OCI-LY7 (cell line): Measurements from ENCODE around the gene IGFLR1. TPM values are rescaled to one million over a fixed set of nuclear protein-coding genes. Genes with fewer than 3 reads are reported as not detected.
A peak's percentile ranks its signal among the peaks of the same experiment; 100 is the strongest.

Experiments used
- BruUV-seq: library from RNA; stranded (reverse); fragments of 400-500 nt; replicated peaks from 2 replicates; lab custom pipeline; 2021; lab: Mats Ljungman, UMichigan
- CTCF ChIA-PET: fragments of 300-600 bp; sonication (Branson Sonifier 250); formaldehyde crosslinking; loops from one replicate; lab custom pipeline; 2022; ENCODE audit warnings: antibody characterized with exemption; ENCODE audit not compliant: unreplicated experiment; lab: Charles Lee
- POLR2A ChIA-PET: fragments of 300-600 bp; sonication (Branson Sonifier 250); formaldehyde crosslinking; loops from one replicate; lab custom pipeline; 2022; ENCODE audit warnings: antibody characterized with exemption; lab: Charles Lee
- DNase-seq: peaks from one replicate; pipeline ENCODE4 v3.0.0-alpha.2; 2015; ENCODE audit warnings: low spot score
- H2AFZ ChIP-seq: fragments of 200-600 bp; sonication (generic), shearing (Covaris generic); 2 replicates; pipeline ENCODE4 v1.6.1; 2014; ENCODE audit warnings: mild to moderate bottlenecking, antibody characterized with exemption, low read length, moderate library complexity
- H3K27ac ChIP-seq: fragments of 200-600 bp; sonication (generic); 2 replicates; pipeline ENCODE4 v1.5.1; 2014; ENCODE audit warnings: mixed run types, low read depth, mild to moderate bottlenecking, moderate library complexity, low read length, inconsistent platforms; ENCODE audit not compliant: poor library complexity, severe bottlenecking
- H3K36me3 ChIP-seq: fragments of 200-600 bp; sonication (generic); 2 replicates; pipeline ENCODE4 v1.6.1; 2014; ENCODE audit warnings: mild to moderate bottlenecking, antibody characterized with exemption, low read length, moderate library complexity, mixed read lengths; ENCODE audit not compliant: insufficient read depth
- H3K4me1 ChIP-seq: fragments of 200-600 bp; sonication (generic); 2 replicates; pipeline ENCODE4 v1.5.1; 2014; ENCODE audit warnings: mild to moderate bottlenecking, low read length; ENCODE audit not compliant: insufficient read depth, poor library complexity, severe bottlenecking
- H3K4me2 ChIP-seq: fragments of 200-600 bp; sonication (generic); 2 replicates; pipeline ENCODE4 v1.6.1; 2014; ENCODE audit warnings: mild to moderate bottlenecking, low read length
- H3K4me3 ChIP-seq: fragments of 200-600 bp; sonication (generic); 2 replicates; pipeline ENCODE4 v1.5.1; 2014; ENCODE audit warnings: mild to moderate bottlenecking, low read depth, low read length; ENCODE audit not compliant: poor library complexity, severe bottlenecking
- H3K79me2 ChIP-seq: fragments of 200-600 bp; sonication (generic); 2 replicates; pipeline ENCODE4 v1.6.1; 2016; ENCODE audit warnings: low read depth, mild to moderate bottlenecking, low read length, moderate library complexity, mixed read lengths; ENCODE audit not compliant: insufficient read depth
- H3K9me2 ChIP-seq: fragments of 200-600 bp; sonication (generic); 2 replicates; pipeline ENCODE4 v1.6.1; 2016; ENCODE audit warnings: mild to moderate bottlenecking, low read length, mixed read lengths; ENCODE audit not compliant: insufficient read depth
- H3K9me3 ChIP-seq: fragments of 200-600 bp; sonication (generic); 2 replicates; pipeline ENCODE4 v1.6.1; 2014; ENCODE audit warnings: mild to moderate bottlenecking, mixed run types, low read length, mixed read lengths
- H4K20me1 ChIP-seq: fragments of 200-600 bp; sonication (generic); 2 replicates; pipeline ENCODE4 v1.6.1; 2014; ENCODE audit warnings: mild to moderate bottlenecking, antibody characterized with exemption, low read length, moderate library complexity, mixed read lengths; ENCODE audit not compliant: insufficient read depth
- EZH2phosphoT487 ChIP-seq: fragments of 200-600 bp; sonication (generic); IDR thresholded peaks from 2 replicates; pipeline ENCODE4 v1.6.1; 2018; ENCODE audit warnings: low read depth, borderline replicate concordance, mild to moderate bottlenecking, mixed run types, antibody characterized with exemption, low read length, moderate library complexity, mixed read lengths
- intact Hi-C: fragments of 100-400 bp; cut with micrococcal nuclease; formaldehyde crosslinking; loops from one replicate; pipeline ENCODE4 v1.10.0; 2022; ENCODE audit not compliant: unreplicated experiment
- total RNA-seq, 2 experiments: library from RNA; depleted of rRNA in 1 of 2; stranded (reverse); fragments of >200 nt in 1 of 2; shearing (Covaris generic) in 1 of 2; gene quantifications; 2 replicates each; pipeline ENCODE4 v1.2.3, GENCODE V29; 2014 to 2022
- TF ChIP-seq, protein P1 (sequence below): fragments of 200-600 bp; sonication (generic); conservative IDR thresholded peaks from 2 replicates; pipeline ENCODE4 v1.5.1; 2014; ENCODE audit warnings: mild to moderate bottlenecking, antibody characterized with exemption, low read length, moderate library complexity, mixed read lengths

Gene IGFLR1
- total RNA-seq, 2 experiments from 2014 or later, result 8.5 to 18.3 TPM

DNA sequence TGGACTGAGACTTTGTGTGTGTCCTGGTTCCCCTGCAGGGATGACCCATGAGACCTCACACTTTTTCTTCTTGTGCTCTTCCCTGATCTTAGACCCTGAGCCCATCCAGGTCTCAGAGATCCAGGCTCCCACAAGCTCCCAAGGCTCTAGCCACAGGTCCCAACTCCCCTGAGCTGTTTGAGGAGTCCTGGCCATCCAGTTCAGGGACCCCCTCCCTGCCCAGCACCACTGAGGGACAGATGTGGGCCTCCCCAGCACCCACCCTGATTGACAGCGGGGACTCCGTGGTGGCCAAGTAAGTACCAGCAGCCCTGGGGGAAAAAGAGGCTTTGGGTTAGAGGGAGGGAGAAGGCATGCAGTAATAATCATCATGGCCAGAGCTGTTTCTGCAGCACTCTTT, 17.4 kb upstream of the IGFLR1 start:
- H2AFZ ChIP-seq, result no peak overlapping the region
- intact Hi-C loops, result loop anchor here (5.0 kb wide), 2 partner anchors 42 to 143 kb away; partner anchors contain the start of genes HCST, KMT2B and NFKBID
- DNase-seq, result no peak
- H3K27ac ChIP-seq, result no peak overlapping the region
- TF ChIP-seq EZH2phosphoT487, result no peak
- TF ChIP-seq, protein P1, sequence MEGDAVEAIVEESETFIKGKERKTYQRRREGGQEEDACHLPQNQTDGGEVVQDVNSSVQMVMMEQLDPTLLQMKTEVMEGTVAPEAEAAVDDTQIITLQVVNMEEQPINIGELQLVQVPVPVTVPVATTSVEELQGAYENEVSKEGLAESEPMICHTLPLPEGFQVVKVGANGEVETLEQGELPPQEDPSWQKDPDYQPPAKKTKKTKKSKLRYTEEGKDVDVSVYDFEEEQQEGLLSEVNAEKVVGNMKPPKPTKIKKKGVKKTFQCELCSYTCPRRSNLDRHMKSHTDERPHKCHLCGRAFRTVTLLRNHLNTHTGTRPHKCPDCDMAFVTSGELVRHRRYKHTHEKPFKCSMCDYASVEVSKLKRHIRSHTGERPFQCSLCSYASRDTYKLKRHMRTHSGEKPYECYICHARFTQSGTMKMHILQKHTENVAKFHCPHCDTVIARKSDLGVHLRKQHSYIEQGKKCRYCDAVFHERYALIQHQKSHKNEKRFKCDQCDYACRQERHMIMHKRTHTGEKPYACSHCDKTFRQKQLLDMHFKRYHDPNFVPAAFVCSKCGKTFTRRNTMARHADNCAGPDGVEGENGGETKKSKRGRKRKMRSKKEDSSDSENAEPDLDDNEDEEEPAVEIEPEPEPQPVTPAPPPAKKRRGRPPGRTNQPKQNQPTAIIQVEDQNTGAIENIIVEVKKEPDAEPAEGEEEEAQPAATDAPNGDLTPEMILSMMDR, result no peak
- H3K9me3 ChIP-seq, result 0 out of 2 replicates have a peak, but pooled peaks cover 8% of the 10 kb centered on the region
- BruUV-seq, result no TSS peak
- H3K79me2 ChIP-seq, result peaks cover 13% of the 10 kb centered on the region; the same call in 1 of the 2 replicates
- peak overlapping the region; percentile 73 for H3K4me2 ChIP-seq
- peaks cover 21% of the 10 kb centered on the region for H3K4me1 ChIP-seq
- ChIA-PET POLR2A (no interaction called here), CTCF (no interaction called here)
- peaks cover 38% of the 10 kb centered on the region for H3K36me3 ChIP-seq
- no peaks in the 10 kb centered on the region for H4K20me1 ChIP-seq
- no peaks in the 10 kb centered on the region for H3K9me2 ChIP-seq
- no peak overlapping the region for H3K4me3 ChIP-seq

DNA sequence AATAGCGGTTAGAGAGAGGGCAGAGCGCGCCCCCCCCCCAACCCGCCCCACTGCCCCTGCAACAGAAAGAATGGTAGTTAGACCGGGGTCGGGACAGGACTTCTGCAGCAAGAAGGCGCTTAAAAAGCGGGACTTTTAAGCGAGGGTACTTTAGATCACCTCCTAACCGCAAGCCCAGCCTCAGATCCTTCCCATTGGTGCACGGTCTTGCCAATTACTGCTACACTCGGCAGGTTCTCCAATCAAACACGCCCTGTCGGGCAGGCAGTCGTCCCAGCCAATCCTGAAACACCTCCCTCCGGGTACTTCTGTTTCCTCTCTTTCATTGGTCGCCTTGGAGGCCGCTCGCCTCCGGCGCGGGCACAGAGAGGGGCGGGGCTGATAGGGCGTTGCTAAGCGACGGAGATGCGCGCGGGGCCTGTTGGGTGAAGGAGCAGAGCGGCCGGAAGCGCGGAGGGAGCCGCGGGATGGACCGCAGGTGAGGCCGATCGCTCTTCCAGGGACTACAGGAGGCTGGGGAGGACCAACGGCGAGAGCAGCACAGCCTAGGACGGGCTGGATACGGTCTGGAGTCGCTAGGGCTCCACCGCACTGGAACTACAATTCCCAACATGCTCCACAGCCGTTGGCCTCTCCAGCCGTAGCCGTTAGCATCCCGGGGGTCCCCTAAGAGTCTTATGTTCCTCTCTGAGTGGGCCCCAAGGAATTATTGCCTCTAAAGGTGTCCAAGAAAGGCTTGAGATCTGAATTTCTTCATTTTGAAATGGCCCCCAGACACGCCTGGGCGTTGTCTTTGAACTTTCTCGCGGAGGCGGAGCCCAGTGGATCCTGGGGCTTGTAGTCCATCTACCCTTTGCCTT, 15.7 kb upstream of the IGFLR1 start, which contains the start of gene PROSER3:
TSS of gene PROSER3 (plus strand) at position 428 of the 860 bp plus-strand sequence. CDS start at position 468, 40 bp downstream.
- BruUV-seq, result TSS peak; percentile 86
- Histone ChIP-seq H3K27ac (peak within 1 kb of the TSS; percentile 82), H3K9me3 (0 out of 2 replicates have a peak, but pooled peaks cover 8% of the 10 kb centered on the region), H3K4me3 (peak within 1 kb of the TSS; percentile 96), H3K79me2 (peaks cover 13% of the 10 kb centered on the region; the same call in 1 of the 2 replicates), H3K36me3 (peaks cover 30% of the 10 kb centered on the region), H3K9me2 (no peaks in the 10 kb centered on the region), H4K20me1 (no peaks in the 10 kb centered on the region), H3K4me1 (peaks cover 21% of the 10 kb centered on the region), H2AFZ (peak within 1 kb of the TSS; percentile 84; the same call in 1 of the 2 replicates), H3K4me2 (peak within 1 kb of the TSS; percentile 73)
- intact Hi-C loops, result loop anchor here (1.0 to 5.0 kb wide), 4 partner anchors 10 to 173 kb away; partner anchors contain the start of genes HCST, KMT2B, LIN37 and NFKBID
- POLR2A ChIA-PET, result no interaction called here
- DNase-seq, result peak; percentile 99
- CTCF ChIA-PET, result no interaction called here
- TF ChIP-seq, protein P1, result no peak
- TF ChIP-seq EZH2phosphoT487, result no peak
